Hair follicular keratinocyte (primary cell): ENCODE measurements around the gene PDGFRA. TPM values are rescaled to one million over a fixed set of nuclear protein-coding genes. Genes with fewer than 3 reads are reported as not detected.

Experiments
- total RNA-seq: library from RNA; depleted of rRNA; stranded (reverse); fragments of >200 nt; gene quantifications from 2 replicates; pipeline ENCODE4 v1.2.3, GENCODE V29; 2015

The PDGFRA gene
- total RNA-seq, result 0.95 TPM in 1 of 2 replicates, not detected in the other

GRCh38 chr4:54228961-54229501, at the start of gene PDGFRA:
PDGFRA (plus strand) TSS chr4:54229293; CDS start chr4:54258769, 29,476 bp downstream.

Other genes with a start within 250 kb of the PDGFRA start
- 24.6 and 47.2 TPM in 2 replicates for gene CHIC2, start 164.7 kb upstream of the PDGFRA start, total RNA-seq
- gene GSX2, start 129.1 kb upstream of the PDGFRA start, total RNA-seq, result not detected in 2 replicates